Nephron progenitor cell (in vitro differentiated cells): ENCODE results near the gene WDR75.

Source experiments
- DNase-seq: peaks from one replicate; pipeline ENCODE4 v3.0.0; 2021
- H3K27ac Mint-ChIP-seq: 2 replicates; pipeline ENCODE4 v1.8.0; 2021; ENCODE audit warnings: mild to moderate bottlenecking, moderate library complexity, mixed read lengths
- H3K27me3 Mint-ChIP-seq: 2 replicates; pipeline ENCODE4 v1.8.0; 2021; ENCODE audit warnings: mild to moderate bottlenecking, low read depth, mixed read lengths; ENCODE audit not compliant: poor library complexity
- H3K36me3 Mint-ChIP-seq: 2 replicates; pipeline ENCODE4 v1.8.0; 2021; ENCODE audit warnings: low read depth, mixed read lengths
- H3K4me1 Mint-ChIP-seq: 2 replicates; pipeline ENCODE4 v1.8.0; 2021; ENCODE audit warnings: mixed read lengths
- H3K4me3 Mint-ChIP-seq: 2 replicates; pipeline ENCODE4 v1.8.0; 2021; ENCODE audit warnings: mild to moderate bottlenecking, moderate library complexity, mixed read lengths
- H3K9me3 Mint-ChIP-seq: 2 replicates; pipeline ENCODE4 v1.8.0; 2021; ENCODE audit warnings: mild to moderate bottlenecking, moderate library complexity, mixed read lengths
- CTCF ChIP-seq: fragments of 200-600 bp; sonication (generic); IDR thresholded peaks from 2 replicates; pipeline ENCODE4 v1.5.0; 2021; ENCODE audit warnings: antibody characterized with exemption

Gene WDR75

GRCh38 chr2:189442468-189442867, 1.2 kb downstream of the WDR75 start:
- no peaks in the 10 kb centered on the region for H3K36me3 Mint-ChIP-seq
- no peak for TF ChIP-seq CTCF
- no peak overlapping the region for H3K27ac Mint-ChIP-seq
- H3K9me3 Mint-ChIP-seq: no peaks in the 10 kb centered on the region
- no peak overlapping the region for H3K4me3 Mint-ChIP-seq
- peaks cover 9% of the 10 kb centered on the region for H3K27me3 Mint-ChIP-seq
- H3K4me1 Mint-ChIP-seq: peaks cover 17% of the 10 kb centered on the region
- no peak for DNase-seq

- H3K4me1 Mint-ChIP-seq: peaks cover 10% of the 10 kb centered on the region
- peaks cover 15% of the 10 kb centered on the region for H3K36me3 Mint-ChIP-seq
- no peaks in the 10 kb centered on the region for H3K9me3 Mint-ChIP-seq
- no peak overlapping the region for H3K27ac Mint-ChIP-seq
- no peak for DNase-seq
- no peak for TF ChIP-seq CTCF
- peaks cover 5% of the 10 kb centered on the region for H3K27me3 Mint-ChIP-seq
- H3K4me3 Mint-ChIP-seq: no peak overlapping the region
Measured at GRCh38 chr2:189444322-189444721, 3.0 kb downstream of the WDR75 start.

- no peaks in the 10 kb centered on the region for H3K9me3 Mint-ChIP-seq
- no peak for DNase-seq
- no peaks in the 10 kb centered on the region for H3K4me1 Mint-ChIP-seq
- H3K27ac Mint-ChIP-seq: no peak overlapping the region
- no peaks in the 10 kb centered on the region for H3K27me3 Mint-ChIP-seq
- TF ChIP-seq CTCF: no peak
- peaks cover 40% of the 10 kb centered on the region for H3K36me3 Mint-ChIP-seq
- no peak overlapping the region for H3K4me3 Mint-ChIP-seq
Measured at GRCh38 chr2:189446780-189447179, 5.5 kb downstream of the WDR75 start.

GRCh38 chr2:189454009-189454408, 12.7 kb downstream of the WDR75 start:
- no peaks in the 10 kb centered on the region for H3K27me3 Mint-ChIP-seq
- H3K27ac Mint-ChIP-seq: peak overlapping the region; percentile 12
- H3K4me1 Mint-ChIP-seq: no peaks in the 10 kb centered on the region
- H3K9me3 Mint-ChIP-seq: no peaks in the 10 kb centered on the region
- no peak for DNase-seq
- TF ChIP-seq CTCF: no peak
- H3K4me3 Mint-ChIP-seq: no peak overlapping the region
- H3K36me3 Mint-ChIP-seq: peaks cover 82% of the 10 kb centered on the region

GRCh38 chr2:189465076-189465475, 23.8 kb downstream of the WDR75 start:
- peaks cover 58% of the 10 kb centered on the region for H3K36me3 Mint-ChIP-seq
- H3K27ac Mint-ChIP-seq: no peak overlapping the region
- TF ChIP-seq CTCF: no peak
- peaks cover 10% of the 10 kb centered on the region for H3K4me1 Mint-ChIP-seq
- no peak for DNase-seq
- H3K9me3 Mint-ChIP-seq: no peaks in the 10 kb centered on the region
- no peaks in the 10 kb centered on the region for H3K27me3 Mint-ChIP-seq
- no peak overlapping the region for H3K4me3 Mint-ChIP-seq

- H3K27me3 Mint-ChIP-seq: no peaks in the 10 kb centered on the region
- no peak for DNase-seq
- H3K36me3 Mint-ChIP-seq: peaks cover 56% of the 10 kb centered on the region
- peaks cover 10% of the 10 kb centered on the region for H3K4me1 Mint-ChIP-seq
- no peak for TF ChIP-seq CTCF
- H3K4me3 Mint-ChIP-seq: no peak overlapping the region
- no peak overlapping the region for H3K27ac Mint-ChIP-seq
- no peaks in the 10 kb centered on the region for H3K9me3 Mint-ChIP-seq
Measured at GRCh38 chr2:189465478-189465877, 24.2 kb downstream of the WDR75 start.
